ENCODE data around the gene SESTD1. TPM values are rescaled to one million over a fixed set of nuclear protein-coding genes. Genes with fewer than 3 reads are reported as not detected.

SESTD1 gene
- total and polyA plus RNA-seq, 2 of the 8 experiments (the other 6 are each of a cell fraction or from before 2014, with no cell fraction given): 5.2 to 49.6 TPM

DNA sequence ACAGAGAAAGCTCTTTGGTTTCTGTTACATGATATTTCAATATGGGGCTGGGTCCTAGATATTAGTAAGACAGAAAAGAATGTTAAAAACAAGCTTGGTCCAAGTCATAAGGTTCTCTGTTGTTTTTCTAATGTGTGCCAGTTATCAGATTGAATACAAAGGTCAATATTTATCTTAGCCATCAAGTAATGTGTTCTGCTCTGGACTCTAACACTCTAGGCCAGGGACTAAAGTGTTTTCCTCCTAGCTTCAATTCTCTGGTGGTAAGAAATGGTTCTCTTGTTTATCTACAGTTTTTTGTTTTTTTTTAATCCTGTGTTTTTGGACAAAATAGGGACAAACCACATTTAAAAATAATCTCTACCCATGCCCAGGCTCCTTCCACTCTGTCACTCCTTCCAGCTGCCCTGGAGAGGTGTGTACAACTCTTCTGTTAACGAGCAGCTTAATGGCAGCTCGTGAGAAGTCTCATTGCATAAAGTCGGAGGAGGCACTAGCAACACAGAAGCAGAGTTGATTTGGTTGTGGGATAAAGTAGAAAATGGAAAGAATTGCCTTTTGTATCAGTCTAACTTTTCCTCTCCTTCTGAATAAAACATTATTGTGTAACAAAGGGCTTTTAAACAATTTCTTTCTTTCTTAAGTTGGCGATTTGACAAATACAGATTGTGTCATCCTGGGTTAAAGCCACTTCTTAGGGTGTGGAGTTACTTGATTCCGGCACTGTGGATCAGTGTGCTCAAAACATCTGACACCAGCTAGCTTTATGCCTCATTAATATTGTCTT, 8.0 kb upstream of the SESTD1 start:
- Histone ChIP-seq H3K14ac (ENCODE audit: insufficient read length) (no peak overlapping the region), H3K9ac (replicated peaks in 1 of 4; ENCODE audit: extremely low read depth in 1 of 4, low read depth in 3 of 4, low read length in 3 of 4) (no peak overlapping the region), H3K23ac (ENCODE audit: insufficient read length) (no peak overlapping the region), H2BK120ac (replicated peaks; ENCODE audit: low read depth, low read length) (no peak overlapping the region), H3K18ac (ENCODE audit: extremely low read depth, low read length) (no peak overlapping the region), H3K4me1 (replicated peaks in 1 of 4; ENCODE audit: control insufficient read depth in 3 of 4, insufficient read depth in 4 of 4, low read length in 3 of 4) (no peaks in the 10 kb centered on the region; a peak in 1 of 7 replicates), H3K27ac (ENCODE audit: low read depth, low read length) (no peak overlapping the region), H4K20me1 (replicated peaks in 1 of 2; ENCODE audit: control insufficient read depth in 1 of 2, insufficient read depth in 2 of 2, low read length in 2 of 2) (no peaks in the 10 kb centered on the region), H3K36me3 (ENCODE audit: control insufficient read depth in 2 of 4, insufficient read depth in 4 of 4, low read length in 3 of 4) (no peaks in the 10 kb centered on the region), H3K9me3 (ENCODE audit: insufficient read depth in 2 of 2, low read depth in 1 of 2, low read length in 1 of 2) (no peaks in the 10 kb centered on the region), H3K23me2 (ENCODE audit: low read depth, low read length) (no peaks in the 10 kb centered on the region), H3K4me3 (ENCODE audit: extremely low read depth in 1 of 4, insufficient read depth in 2 of 4, low read depth in 3 of 4, low read length in 4 of 4) (no peak overlapping the region), H2BK20ac (ENCODE audit: low read length) (no peak overlapping the region), H2BK15ac (ENCODE audit: low read length) (no peak overlapping the region), H2BK5ac (ENCODE audit: low read depth, low read length) (no peak overlapping the region), H4K5ac (ENCODE audit: insufficient read length, low read depth, low read length) (no peak overlapping the region), H2AK5ac (ENCODE audit: low read depth, low read length) (no peak overlapping the region), H3K27me3 (replicated peaks in 1 of 4; ENCODE audit: control insufficient read depth in 3 of 4, extremely low read depth in 1 of 4, insufficient read depth in 3 of 4, low read length in 3 of 4) (no peaks in the 10 kb centered on the region), H3K79me2 (ENCODE audit: control insufficient read depth in 1 of 2, insufficient read depth in 2 of 2, low read length in 2 of 2) (no peaks in the 10 kb centered on the region), H3K4me2 (ENCODE audit: insufficient read depth in 1 of 2, low read depth in 2 of 2, low read length in 2 of 2) (no peak overlapping the region), H3K4ac (replicated peaks; ENCODE audit: insufficient read length, low read depth, low read length) (no peak overlapping the region), H2AFZ (ENCODE audit: low read length) (no peak overlapping the region), H3K79me1 (ENCODE audit: low read depth, low read length) (no peaks in the 10 kb centered on the region), H4K8ac (ENCODE audit: extremely low read depth, insufficient read depth, low read length) (no peak overlapping the region), H2BK12ac (ENCODE audit: low read depth, low read length) (no peak overlapping the region), H4K91ac (replicated peaks; ENCODE audit: insufficient read length, low read length) (no peak overlapping the region), H3K56ac (replicated peaks; ENCODE audit: insufficient read length, low read depth, low read length) (no peak overlapping the region)
- FAIRE-seq: no peak
- TF ChIP-seq CHD1 (IDR thresholded peaks at IDR 0.05; ENCODE audit: low read depth, low read length) (no peak), TAF1 (IDR thresholded peaks at IDR 0.05; ENCODE audit: low read depth, low read length) (no peak), CTBP2 (IDR thresholded peaks at IDR 0.05; ENCODE audit: borderline replicate concordance, insufficient read depth, insufficient read length, low read length) (no peak), CBX5 (IDR thresholded peaks at IDR 0.05; ENCODE audit: low read depth, low read length) (no peak), SAP30 (IDR thresholded peaks at IDR 0.05; ENCODE audit: insufficient read depth, insufficient replicate concordance, low read length) (no peak), SP1 (IDR thresholded peaks at IDR 0.05; ENCODE audit: low read depth, low read length) (no peak), TEAD4 (IDR thresholded peaks at IDR 0.05; ENCODE audit: low read depth, low read length) (no peak), NRF1 (IDR thresholded peaks at IDR 0.05; ENCODE audit: low read depth, low read length) (no peak), ZNF274 (IDR thresholded peaks at IDR 0.05; ENCODE audit: borderline replicate concordance, extremely low read depth, low read length) (no peak)
- TF ChIP-seq, protein P1, sequence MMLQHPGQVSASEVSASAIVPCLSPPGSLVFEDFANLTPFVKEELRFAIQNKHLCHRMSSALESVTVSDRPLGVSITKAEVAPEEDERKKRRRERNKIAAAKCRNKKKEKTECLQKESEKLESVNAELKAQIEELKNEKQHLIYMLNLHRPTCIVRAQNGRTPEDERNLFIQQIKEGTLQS (IDR thresholded peaks at IDR 0.05; ENCODE audit: insufficient read depth, low read depth, low read length): no peak
- ChIA-PET CTCF (ENCODE audit: partially characterized antibody) (interaction anchor here (0.5 to 0.6 kb wide), 3 partner anchors 70 to 355 kb away, joined by 3 to 4 read pairs (median 3); no protein-coding TSS in a partner anchor), POLR2A (ENCODE audit: partially characterized antibody) (no interaction called here)
- 90% methylated on average over 5 of the region's 5 CpGs; no CpG with 5 or more reads in 1 of the 2 experiments for WGBS, 2 experiments (ENCODE audit: extremely low coverage in 1 of 2, insufficient coverage in 1 of 2, insufficient read length in 1 of 2, insufficient replicate concordance in 2 of 2, low coverage in 1 of 2, low lambda C conversion rate in 2 of 2, missing lambda C conversion rate in 1 of 2)
- DNase-seq (ENCODE audit: low read depth in 1 of 2, low spot score in 2 of 2): no peak
